GM23338 (cell line): Measurements from ENCODE around the gene METTL13. TPM values are rescaled to one million over a fixed set of nuclear protein-coding genes. Genes with fewer than 3 reads are reported as not detected.

Experiments used
- ATAC-seq: fragments of 200-7000 bp; cut with Tn5 transposase; 3 replicates; pipeline ENCODE4 v1.9.1; 2020
- DNase-seq: peaks from one replicate; pipeline ENCODE4 v3.0.0-alpha.2; 2015; ENCODE audit warnings: low spot score
- H2AFZ ChIP-seq: fragments of 200-600 bp; sonication (generic); 2 replicates; pipeline ENCODE4 v1.8.0; 2016; ENCODE audit warnings: antibody characterized with exemption, mild to moderate bottlenecking, moderate library complexity
- H3F3A ChIP-seq: fragments of 200-600 bp; sonication (generic); replicated peaks from 2 replicates; pipeline ENCODE4 v1.8.0; 2017; ENCODE audit warnings: antibody characterized with exemption, mixed run types, low read depth
- H3K27ac ChIP-seq: fragments of 200-600 bp; sonication (generic); 2 replicates; pipeline ENCODE4 v1.6.1; 2016; ENCODE audit warnings: low read depth
- H3K27me3 ChIP-seq: fragments of 200-600 bp; sonication (generic); 2 replicates; pipeline ENCODE4 v1.8.0; 2016; ENCODE audit warnings: mild to moderate bottlenecking, mixed run types, moderate library complexity; ENCODE audit not compliant: insufficient read depth
- H3K36me3 ChIP-seq: fragments of 200-600 bp; sonication (generic); 2 replicates; pipeline ENCODE4 v1.8.0; 2016; ENCODE audit warnings: mild to moderate bottlenecking; ENCODE audit not compliant: insufficient read depth
- H3K4me1 ChIP-seq: fragments of 200-600 bp; sonication (generic); 2 replicates; pipeline ENCODE4 v1.8.0; 2016; ENCODE audit warnings: mild to moderate bottlenecking, moderate library complexity; ENCODE audit not compliant: insufficient read depth
- H3K4me2 ChIP-seq: fragments of 200-600 bp; sonication (generic); 2 replicates; pipeline ENCODE4 v1.7.1; 2017; ENCODE audit warnings: mixed run types
- H3K4me3 ChIP-seq: fragments of 200-600 bp; sonication (generic); 2 replicates; pipeline ENCODE4 v1.6.1; 2016; ENCODE audit warnings: mixed run types
- H3K79me2 ChIP-seq: fragments of 200-600 bp; sonication (generic); replicated peaks from 2 replicates; pipeline ENCODE4 v1.8.0; 2017; ENCODE audit warnings: mild to moderate bottlenecking; ENCODE audit not compliant: insufficient read depth
- H3K9me2 ChIP-seq: fragments of 200-600 bp; sonication (generic); 2 replicates; pipeline ENCODE4 v1.8.0; 2017; ENCODE audit not compliant: insufficient read depth
- H4K20me1 ChIP-seq: fragments of 200-600 bp; sonication (generic); replicated peaks from 2 replicates; pipeline ENCODE4 v1.8.0; 2017; ENCODE audit warnings: mild to moderate bottlenecking; ENCODE audit not compliant: insufficient read depth
- H3K27ac Mint-ChIP-seq: 2 replicates; pipeline ENCODE4 v1.8.0; 2020; ENCODE audit warnings: inconsistent platforms, mild to moderate bottlenecking, moderate library complexity, mixed read lengths
- H3K27me3 Mint-ChIP-seq: 3 replicates; pipeline ENCODE4 v1.8.0; 2022; ENCODE audit warnings: low read depth, mild to moderate bottlenecking, moderate library complexity, mixed read lengths, inconsistent platforms; ENCODE audit not compliant: insufficient read depth, poor library complexity
- H3K36me3 Mint-ChIP-seq: 3 replicates; pipeline ENCODE4 v1.8.0; 2021; ENCODE audit warnings: low read depth, mild to moderate bottlenecking, inconsistent platforms, moderate library complexity, mixed read lengths
- H3K4me1 Mint-ChIP-seq: 3 replicates; pipeline ENCODE4 v1.8.0; 2020; ENCODE audit warnings: mild to moderate bottlenecking, inconsistent platforms, mixed read lengths
- H3K4me3 Mint-ChIP-seq: 3 replicates; pipeline ENCODE4 v1.8.0; 2021; ENCODE audit warnings: moderate library complexity, mild to moderate bottlenecking, inconsistent platforms, mixed read lengths
- H3K9me3 Mint-ChIP-seq: 3 replicates; pipeline ENCODE4 v1.8.0; 2020; ENCODE audit warnings: moderate library complexity, mild to moderate bottlenecking, inconsistent platforms, mixed read lengths
- CREB1 ChIP-seq: fragments of 250-450 bp; sonication (Bioruptor Pico); IDR thresholded peaks from 2 replicates; pipeline ENCODE4 v1.5.0; 2020; ENCODE audit warnings: low read depth, mild to moderate bottlenecking, moderate library complexity
- EZH2 ChIP-seq: fragments of 200-600 bp; sonication (generic); IDR thresholded peaks from one replicate; pipeline ENCODE4 v1.8.0; 2017; ENCODE audit warnings: antibody characterized with exemption, mild to moderate bottlenecking, low read depth; ENCODE audit not compliant: unreplicated experiment
- EZH2phosphoT487 ChIP-seq: fragments of 200-600 bp; sonication (generic); IDR thresholded peaks from one replicate; pipeline ENCODE4 v1.8.1; 2018; ENCODE audit warnings: antibody characterized with exemption; ENCODE audit not compliant: unreplicated experiment
- JUNB ChIP-seq: IDR thresholded peaks from one replicate; pipeline ENCODE4 v1.6.1; 2016; ENCODE audit warnings: antibody characterized with exemption; ENCODE audit not compliant: unreplicated experiment
- NANOG ChIP-seq: IDR thresholded peaks from 2 replicates; pipeline ENCODE4 v1.6.1; 2016; ENCODE audit warnings: antibody characterized with exemption, borderline replicate concordance
- POLR2AphosphoS5 ChIP-seq: IDR thresholded peaks from 2 replicates; pipeline ENCODE4 v1.6.1; 2016; ENCODE audit warnings: antibody characterized with exemption, low read depth
- STAT1 ChIP-seq: IDR thresholded peaks from one replicate; pipeline ENCODE4 v1.6.1; 2016; ENCODE audit warnings: antibody characterized with exemption; ENCODE audit not compliant: unreplicated experiment
- ZNF114 ChIP-seq: fragments of 250-450 bp; sonication (Bioruptor Pico); IDR thresholded peaks from 2 replicates; pipeline ENCODE4 v1.5.0; 2020; ENCODE audit warnings: mild to moderate bottlenecking, moderate library complexity
- polyA plus RNA-seq: library from polyadenylated mRNA; unstranded; fragments of >200 nt; fragmentation: Nextera tagmentation; extraction: Ambion mirVana; gene quantifications from 2 replicates; pipeline ENCODE4 v1.2.1, GENCODE V29; 2016
- total RNA-seq: library from RNA; depleted of rRNA; stranded (reverse); fragments of >200 nt; shearing (Covaris generic); gene quantifications from 2 replicates; pipeline ENCODE4 v1.2.3, GENCODE V29; 2014
- TF ChIP-seq, protein P1 (sequence below): IDR thresholded peaks from one replicate; pipeline ENCODE4 v1.6.1; 2018; ENCODE audit warnings: antibody characterized with exemption; ENCODE audit not compliant: unreplicated experiment
- TF ChIP-seq, protein P2 (sequence below): IDR thresholded peaks from 2 replicates; pipeline ENCODE4 v1.6.1; 2016; ENCODE audit warnings: antibody characterized with exemption

Gene METTL13
- total and polyA plus RNA-seq, 2 experiments from 2014 or later, result 21.0 to 45.4 TPM

DNA sequence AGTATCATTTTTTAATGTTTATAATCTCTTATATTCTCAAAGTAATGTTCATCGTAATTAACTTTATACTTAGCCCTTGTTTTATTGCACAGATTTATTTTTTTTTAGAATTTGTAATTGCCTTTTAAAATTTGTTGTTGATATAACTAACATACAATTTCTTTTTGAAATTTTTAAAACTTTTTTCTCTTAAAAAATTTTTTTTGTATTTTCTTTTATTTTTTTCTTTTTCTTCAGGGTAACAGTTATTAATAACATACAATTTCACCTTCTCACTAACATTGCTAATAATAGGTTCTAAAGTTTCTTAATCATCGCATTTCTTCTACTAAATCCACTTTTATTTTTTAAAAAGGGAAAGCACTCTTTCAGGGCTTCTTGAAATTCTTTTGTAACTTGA is 28.3 kb upstream of the METTL13 start:
- H3K4me3 ChIP-seq, result no peak overlapping the region
- H3K27ac Mint-ChIP-seq, result no peak overlapping the region
- H3K4me1 Mint-ChIP-seq, result peaks cover 11% of the 10 kb centered on the region
- TF ChIP-seq, protein P1, sequence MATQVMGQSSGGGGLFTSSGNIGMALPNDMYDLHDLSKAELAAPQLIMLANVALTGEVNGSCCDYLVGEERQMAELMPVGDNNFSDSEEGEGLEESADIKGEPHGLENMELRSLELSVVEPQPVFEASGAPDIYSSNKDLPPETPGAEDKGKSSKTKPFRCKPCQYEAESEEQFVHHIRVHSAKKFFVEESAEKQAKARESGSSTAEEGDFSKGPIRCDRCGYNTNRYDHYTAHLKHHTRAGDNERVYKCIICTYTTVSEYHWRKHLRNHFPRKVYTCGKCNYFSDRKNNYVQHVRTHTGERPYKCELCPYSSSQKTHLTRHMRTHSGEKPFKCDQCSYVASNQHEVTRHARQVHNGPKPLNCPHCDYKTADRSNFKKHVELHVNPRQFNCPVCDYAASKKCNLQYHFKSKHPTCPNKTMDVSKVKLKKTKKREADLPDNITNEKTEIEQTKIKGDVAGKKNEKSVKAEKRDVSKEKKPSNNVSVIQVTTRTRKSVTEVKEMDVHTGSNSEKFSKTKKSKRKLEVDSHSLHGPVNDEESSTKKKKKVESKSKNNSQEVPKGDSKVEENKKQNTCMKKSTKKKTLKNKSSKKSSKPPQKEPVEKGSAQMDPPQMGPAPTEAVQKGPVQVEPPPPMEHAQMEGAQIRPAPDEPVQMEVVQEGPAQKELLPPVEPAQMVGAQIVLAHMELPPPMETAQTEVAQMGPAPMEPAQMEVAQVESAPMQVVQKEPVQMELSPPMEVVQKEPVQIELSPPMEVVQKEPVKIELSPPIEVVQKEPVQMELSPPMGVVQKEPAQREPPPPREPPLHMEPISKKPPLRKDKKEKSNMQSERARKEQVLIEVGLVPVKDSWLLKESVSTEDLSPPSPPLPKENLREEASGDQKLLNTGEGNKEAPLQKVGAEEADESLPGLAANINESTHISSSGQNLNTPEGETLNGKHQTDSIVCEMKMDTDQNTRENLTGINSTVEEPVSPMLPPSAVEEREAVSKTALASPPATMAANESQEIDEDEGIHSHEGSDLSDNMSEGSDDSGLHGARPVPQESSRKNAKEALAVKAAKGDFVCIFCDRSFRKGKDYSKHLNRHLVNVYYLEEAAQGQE, result no peak
- TF ChIP-seq STAT1 (no peak), POLR2AphosphoS5 (no peak), EZH2phosphoT487 (no peak), NANOG (no peak), CREB1 (no peak), EZH2 (no peak), JUNB (no peak)
- TF ChIP-seq, protein P2, sequence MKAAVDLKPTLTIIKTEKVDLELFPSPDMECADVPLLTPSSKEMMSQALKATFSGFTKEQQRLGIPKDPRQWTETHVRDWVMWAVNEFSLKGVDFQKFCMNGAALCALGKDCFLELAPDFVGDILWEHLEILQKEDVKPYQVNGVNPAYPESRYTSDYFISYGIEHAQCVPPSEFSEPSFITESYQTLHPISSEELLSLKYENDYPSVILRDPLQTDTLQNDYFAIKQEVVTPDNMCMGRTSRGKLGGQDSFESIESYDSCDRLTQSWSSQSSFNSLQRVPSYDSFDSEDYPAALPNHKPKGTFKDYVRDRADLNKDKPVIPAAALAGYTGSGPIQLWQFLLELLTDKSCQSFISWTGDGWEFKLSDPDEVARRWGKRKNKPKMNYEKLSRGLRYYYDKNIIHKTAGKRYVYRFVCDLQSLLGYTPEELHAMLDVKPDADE, result no peak
- peaks cover 8% of the 10 kb centered on the region for H3K27me3 Mint-ChIP-seq
- no peaks in the 10 kb centered on the region for H3K27me3 ChIP-seq
- no peaks in the 10 kb centered on the region for H3K79me2 ChIP-seq
- no peak overlapping the region for H2AFZ ChIP-seq
- H3K9me3 Mint-ChIP-seq, result peaks cover 26% of the 10 kb centered on the region
- no peak overlapping the region for H3K4me3 Mint-ChIP-seq
- DNase-seq (no peak), ATAC-seq (no peak)
- peaks cover 15% of the 10 kb centered on the region for H3K9me2 ChIP-seq
- peaks cover 17% of the 10 kb centered on the region for H3K4me1 ChIP-seq
- H3K36me3 ChIP-seq, result peaks cover 11% of the 10 kb centered on the region
- H3K27ac ChIP-seq, result peak overlapping the region; percentile 94; the same call in 1 of the 2 replicates
- no peaks in the 10 kb centered on the region for H4K20me1 ChIP-seq
- H3K4me2 ChIP-seq, result no peak overlapping the region
- 0 out of 2 replicates have a peak, but pooled peaks cover 3% of the 10 kb centered on the region for H3F3A ChIP-seq
- H3K36me3 Mint-ChIP-seq, result peaks cover 20% of the 10 kb centered on the region

DNA sequence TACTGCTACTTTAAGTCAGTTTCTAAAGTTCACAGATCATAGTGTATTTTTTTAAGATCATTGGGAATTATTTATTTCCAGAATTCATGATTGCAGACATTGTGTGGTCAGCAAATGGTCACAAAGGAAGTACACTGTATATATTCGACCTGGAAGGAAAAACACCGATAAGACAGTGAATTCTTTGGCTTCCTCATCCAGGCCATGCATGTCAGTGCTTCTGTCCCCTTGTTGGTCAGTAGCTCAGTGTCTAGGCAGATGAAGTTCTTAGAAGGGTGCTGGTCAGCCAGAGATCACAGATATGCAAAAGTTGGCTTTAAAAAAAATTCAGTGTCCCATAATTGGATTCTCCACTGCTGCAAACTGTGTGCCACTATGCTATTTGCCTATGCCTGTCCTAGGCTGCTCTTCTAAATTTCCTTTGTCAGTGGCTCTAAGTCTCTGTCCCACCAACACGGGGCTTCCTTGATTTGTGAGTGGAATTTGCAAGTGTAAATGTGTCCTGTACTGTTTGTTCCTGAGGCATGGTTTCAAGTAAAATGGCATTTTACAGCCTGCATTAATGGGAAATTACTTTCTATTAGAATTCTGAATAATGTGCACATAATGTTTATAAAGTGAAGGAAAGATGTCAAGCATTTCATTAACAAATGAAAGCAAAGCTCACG is 27.6 kb upstream of the METTL13 start:
- Histone ChIP-seq H3K27ac (peak overlapping the region; percentile 94), H3K4me1 (peaks cover 17% of the 10 kb centered on the region), H4K20me1 (no peaks in the 10 kb centered on the region), H3K9me2 (peaks cover 15% of the 10 kb centered on the region), H3K4me2 (peak overlapping the region; percentile 49), H3F3A (0 out of 2 replicates have a peak, but pooled peaks cover 3% of the 10 kb centered on the region), H3K79me2 (no peaks in the 10 kb centered on the region), H2AFZ (peak overlapping the region; percentile 9; the same call in 1 of the 2 replicates), H3K36me3 (peaks cover 11% of the 10 kb centered on the region), H3K27me3 (no peaks in the 10 kb centered on the region), H3K4me3 (no peak overlapping the region; the same call in 1 of the 2 replicates)
- Mint-ChIP-seq H3K27ac (peak overlapping the region; percentile 88; the same call in 1 of the 2 replicates), H3K4me3 (no peak overlapping the region), H3K36me3 (peaks cover 20% of the 10 kb centered on the region), H3K4me1 (peaks cover 11% of the 10 kb centered on the region), H3K9me3 (peaks cover 26% of the 10 kb centered on the region), H3K27me3 (peaks cover 8% of the 10 kb centered on the region)
- no peak for DNase-seq
- no peak; the same call in 2 of the 3 replicates for ATAC-seq
- TF ChIP-seq, protein P2, result no peak
- no peak for TF ChIP-seq ZNF114
